Omental fat pad (tissue), 4 donors: ENCODE results near the gene EEA1. TPM values are rescaled to one million over a fixed set of nuclear protein-coding genes. Genes with fewer than 3 reads are reported as not detected.
A peak's percentile ranks its signal among the peaks of the same experiment; 100 is the strongest.
"Not testable (repeated sequence)": the region's sequence is repeated elsewhere in the genome, so short reads cannot be mapped to it uniquely, and the experiment has no call there.

ENCODE experiments used
- ATAC-seq: fragments of 150-250 bp; one replicate; pipeline ENCODE4 v1.9.1; 2016; ENCODE audit warnings: mild to moderate bottlenecking, moderate library complexity; ENCODE audit not compliant: low FRiP score
- DNase-seq: peaks from one replicate; pipeline ENCODE4 v3.0.0-alpha.2; 2019; ENCODE audit warnings: low spot score
- total RNA-seq, 4 donors: library from RNA; depleted of rRNA; stranded (reverse); fragments of >200 nt; gene quantifications; one replicate each; pipeline ENCODE4 v1.1.0, GENCODE V29; 2016
- TF ChIP-seq, protein P1 (sequence below), 3 donors: fragments of 450-650 bp; IDR thresholded peaks; one replicate each; pipeline ENCODE4 v1.5.1; 2016 to 2017; ENCODE audit warnings: antibody characterized with exemption in 3 of 3, mild to moderate bottlenecking in 3 of 3, moderate library complexity in 2 of 3

The EEA1 gene
- total RNA-seq, 4 donors from 2014 or later = 20.6 to 40.6 (median 25.4) TPM

DNA sequence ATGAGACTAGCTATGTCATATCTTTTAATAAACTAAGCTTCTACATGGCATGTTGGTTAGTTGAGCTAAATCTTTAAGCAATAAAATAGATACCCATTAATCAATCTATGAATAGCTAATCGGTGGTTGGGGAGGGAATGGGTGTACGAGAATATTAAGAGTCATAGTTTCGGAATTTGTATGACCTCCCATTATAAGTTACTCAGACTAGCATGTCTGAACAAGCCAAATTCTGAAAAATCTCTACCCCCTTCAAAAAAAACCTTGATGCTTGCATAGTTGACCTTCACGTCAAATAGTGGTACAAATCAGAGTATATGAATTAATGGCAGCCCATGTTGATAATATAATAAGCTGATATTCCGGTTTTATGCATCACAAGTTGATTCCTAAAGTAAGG, 166.3 kb downstream of the EEA1 start:
- no peak for DNase-seq
- TF ChIP-seq, protein P1, sequence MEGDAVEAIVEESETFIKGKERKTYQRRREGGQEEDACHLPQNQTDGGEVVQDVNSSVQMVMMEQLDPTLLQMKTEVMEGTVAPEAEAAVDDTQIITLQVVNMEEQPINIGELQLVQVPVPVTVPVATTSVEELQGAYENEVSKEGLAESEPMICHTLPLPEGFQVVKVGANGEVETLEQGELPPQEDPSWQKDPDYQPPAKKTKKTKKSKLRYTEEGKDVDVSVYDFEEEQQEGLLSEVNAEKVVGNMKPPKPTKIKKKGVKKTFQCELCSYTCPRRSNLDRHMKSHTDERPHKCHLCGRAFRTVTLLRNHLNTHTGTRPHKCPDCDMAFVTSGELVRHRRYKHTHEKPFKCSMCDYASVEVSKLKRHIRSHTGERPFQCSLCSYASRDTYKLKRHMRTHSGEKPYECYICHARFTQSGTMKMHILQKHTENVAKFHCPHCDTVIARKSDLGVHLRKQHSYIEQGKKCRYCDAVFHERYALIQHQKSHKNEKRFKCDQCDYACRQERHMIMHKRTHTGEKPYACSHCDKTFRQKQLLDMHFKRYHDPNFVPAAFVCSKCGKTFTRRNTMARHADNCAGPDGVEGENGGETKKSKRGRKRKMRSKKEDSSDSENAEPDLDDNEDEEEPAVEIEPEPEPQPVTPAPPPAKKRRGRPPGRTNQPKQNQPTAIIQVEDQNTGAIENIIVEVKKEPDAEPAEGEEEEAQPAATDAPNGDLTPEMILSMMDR (IDR thresholded peaks at IDR 0.05) = no peak
- ATAC-seq = no peak

DNA sequence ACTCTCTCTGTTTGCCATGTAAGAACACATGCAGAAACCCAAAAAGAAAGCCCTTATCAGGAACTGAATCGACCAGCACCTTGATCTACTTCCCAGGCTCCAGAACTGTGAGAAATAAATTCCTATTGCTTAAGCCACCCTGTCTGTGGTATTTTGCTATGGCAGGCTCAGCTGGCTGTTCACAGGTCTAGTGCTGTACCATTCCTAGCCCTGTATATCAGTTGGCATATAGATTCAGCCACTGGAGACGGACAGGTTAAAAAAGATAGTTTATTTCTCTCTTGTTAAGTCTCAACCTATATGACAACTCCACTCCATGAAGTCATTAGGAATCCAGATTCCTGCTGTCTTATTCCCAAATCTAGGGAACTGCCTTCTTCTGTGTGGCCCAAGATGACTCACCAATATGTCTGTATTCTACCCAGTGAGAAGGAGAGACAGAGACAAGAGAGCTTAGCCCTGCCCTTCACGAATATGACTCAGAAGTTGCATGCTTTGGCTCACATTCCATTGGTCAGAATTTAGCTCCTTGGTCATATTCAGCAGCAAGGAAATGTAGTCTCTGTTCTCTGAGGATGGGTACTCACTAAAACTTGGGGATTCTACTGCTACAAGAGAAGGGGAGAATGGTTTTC, 169.3 kb downstream of the EEA1 start:
- TF ChIP-seq, protein P1 (IDR thresholded peaks at IDR 0.05) = no peak
- no peak for DNase-seq
- ATAC-seq = peak; percentile 41

DNA sequence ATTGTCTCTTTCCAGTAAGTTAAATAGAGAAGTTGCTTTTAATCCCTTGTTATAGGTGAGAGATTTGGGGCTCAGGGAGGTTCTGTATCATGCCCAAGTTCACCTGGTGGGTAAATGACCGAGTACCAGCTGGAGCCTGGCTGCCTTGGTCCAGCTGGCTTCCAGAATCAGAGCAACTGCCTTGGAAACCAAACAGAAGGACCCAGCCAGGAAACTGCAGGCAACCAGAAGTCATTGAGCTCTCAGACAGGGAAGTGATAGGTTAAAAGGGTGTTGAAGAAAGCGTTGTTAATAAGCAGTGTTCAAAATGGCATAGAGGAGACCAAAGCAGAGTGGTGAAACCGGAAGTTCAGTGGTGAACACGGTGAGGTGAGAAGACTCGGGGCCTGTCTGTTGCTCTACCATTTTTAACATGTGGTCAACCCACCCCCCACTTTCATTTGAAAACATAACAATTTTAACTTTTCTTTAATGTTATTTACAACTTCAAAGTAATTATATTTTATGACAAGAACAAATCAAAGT, 171.4 kb downstream of the EEA1 start:
- TF ChIP-seq, protein P1 (IDR thresholded peaks at IDR 0.05) = no peak
- DNase-seq (no peak), ATAC-seq (no peak)

DNA sequence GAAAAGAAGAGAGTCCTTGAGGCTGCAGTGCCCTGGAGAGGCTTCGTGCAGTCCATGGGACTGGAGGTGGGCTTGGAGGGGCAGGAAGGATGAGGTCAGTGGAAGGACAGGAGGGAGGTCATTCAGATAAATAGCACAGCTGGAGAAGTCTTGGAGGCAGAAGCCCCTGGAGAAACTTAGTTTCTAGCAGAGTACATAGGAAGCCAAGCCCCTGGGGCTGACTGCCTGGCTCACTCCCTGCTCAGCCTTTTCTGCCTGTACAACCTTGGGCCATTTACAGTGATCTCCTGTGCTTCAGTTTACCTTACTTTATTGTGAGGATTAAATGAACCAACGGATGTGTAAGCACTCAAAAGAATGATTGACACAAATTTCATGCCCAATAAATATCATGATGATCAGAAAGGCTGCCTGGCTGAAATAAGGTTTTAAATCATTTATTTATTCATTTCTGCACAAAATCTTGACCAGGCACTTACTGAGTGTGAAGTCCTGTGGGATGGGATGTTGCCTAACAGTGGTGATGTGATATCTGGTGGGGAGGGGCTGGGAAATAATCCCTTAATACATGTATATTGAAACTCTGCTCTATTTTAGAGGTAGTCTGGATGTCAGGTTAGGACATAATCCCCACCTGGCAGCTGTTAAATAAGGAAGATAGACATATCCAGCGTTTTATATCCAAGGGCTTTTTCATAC, 172.0 kb downstream of the EEA1 start:
- ATAC-seq (no peak), DNase-seq (no peak)
- TF ChIP-seq, protein P1 (IDR thresholded peaks at IDR 0.05) = no peak

DNA sequence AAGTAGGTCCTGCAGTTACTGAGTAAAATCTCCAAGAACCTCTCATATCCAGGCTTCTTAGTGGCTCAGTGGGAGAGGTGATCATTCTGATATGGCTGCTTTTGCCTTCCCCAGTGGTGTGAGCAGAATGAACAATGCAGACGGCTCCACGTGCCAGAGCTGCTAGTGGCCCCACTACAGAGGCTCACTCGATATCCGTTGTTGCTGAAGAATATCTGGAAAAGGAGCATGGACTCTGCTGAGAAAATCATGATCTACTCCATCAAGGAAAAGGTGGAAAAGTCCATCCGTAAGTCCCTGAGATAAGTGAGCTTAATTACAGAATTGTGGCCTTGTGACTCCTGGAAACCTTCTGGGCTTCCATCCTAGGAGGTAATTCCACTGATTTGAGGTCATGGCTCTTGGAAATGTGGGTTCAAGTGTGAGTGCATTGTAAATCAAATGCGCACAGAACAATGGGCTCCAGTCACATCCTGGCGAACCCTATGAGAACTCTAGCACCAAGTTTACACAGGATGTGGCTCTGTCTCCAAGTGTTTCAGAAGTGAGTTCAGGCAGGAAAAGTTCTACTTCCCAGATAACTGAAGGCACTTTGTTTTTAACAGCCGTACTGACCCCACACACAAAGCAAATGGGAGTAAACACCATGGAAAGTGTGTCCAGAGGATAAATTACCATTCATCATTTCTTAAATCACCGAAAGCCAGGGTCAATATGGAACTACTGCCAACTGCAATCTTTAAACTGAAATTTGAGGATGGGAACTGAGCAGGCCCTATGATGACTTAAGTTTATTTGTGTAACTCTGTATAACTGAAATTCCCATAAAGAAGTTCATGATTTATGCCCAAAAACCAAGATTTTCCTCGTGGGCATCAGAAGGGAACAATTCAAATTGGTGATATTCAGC, 174.9 kb downstream of the EEA1 start:
- ATAC-seq (no peak), DNase-seq (no peak)
- TF ChIP-seq, protein P1 (IDR thresholded peaks at IDR 0.05) = no peak

DNA sequence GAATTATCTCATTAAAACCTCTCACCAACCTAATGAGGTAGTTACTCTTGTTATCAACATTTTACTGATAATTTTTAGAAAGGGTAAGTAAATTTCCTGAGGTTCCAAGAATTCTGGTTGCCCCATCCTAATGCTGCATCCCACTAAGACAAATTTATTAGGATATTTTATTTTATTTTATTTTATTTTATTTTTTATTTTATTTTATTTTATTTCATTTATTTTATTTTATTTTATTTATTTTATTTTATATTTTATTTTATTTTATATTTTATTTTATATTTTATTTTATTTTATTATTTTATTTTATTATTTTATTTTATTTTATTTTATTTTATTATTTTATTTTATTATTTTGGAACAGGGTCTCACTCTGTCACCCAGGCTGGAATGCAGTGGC, 179.4 kb downstream of the EEA1 start:
- DNase-seq, ATAC-seq: not testable (repeated sequence)

DNA sequence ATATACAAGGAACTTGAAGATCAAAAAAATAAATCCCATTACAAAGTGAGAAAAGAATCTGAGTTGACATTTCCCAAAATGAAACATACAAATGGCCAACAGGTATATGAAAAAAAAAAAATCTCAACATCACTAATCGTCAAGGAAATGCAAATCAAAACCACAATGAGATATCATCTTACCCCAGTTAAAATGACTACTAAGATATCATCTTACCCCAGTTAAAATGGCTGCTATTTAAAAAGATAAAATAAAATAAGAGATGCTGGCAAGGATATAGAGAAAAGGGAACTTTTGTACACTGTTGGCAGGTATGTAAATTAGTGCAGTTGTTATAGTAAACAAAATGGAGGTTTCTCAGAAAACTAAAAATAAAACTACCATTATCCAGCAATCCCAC, 181.9 kb downstream of the EEA1 start:
- TF ChIP-seq, protein P1 (IDR thresholded peaks at IDR 0.05) = no peak
- DNase-seq (no peak), ATAC-seq (no peak)
